Activated T-cell treated with anti-CD3 and anti-CD28 coated beads, Interleukin-2, amount 50 U/mL, for 72 hours (primary cell): ENCODE measurements around the gene KRT20. TPM values are rescaled to one million over a fixed set of nuclear protein-coding genes. Genes with fewer than 3 reads are reported as not detected.

Experiments
- ATAC-seq, 2 donors: fragments of 150-1000 bp; cut with Tn5 transposase; replicated peaks in 1 of 2; 2 replicates each; pipeline ENCODE4 v1.10.0; 2021; ENCODE audit warnings: moderate library complexity in 2 of 2, mild to moderate bottlenecking in 1 of 2
- DNase-seq, 2 donors: peaks; one replicate each; pipeline ENCODE4 v3.0.0; 2021 to 2022; ENCODE audit warnings: mixed read lengths in 1 of 2
- H3K27ac Mint-ChIP-seq: one replicate; pipeline ENCODE4 v1.8.0; 2022; ENCODE audit warnings: mild to moderate bottlenecking, moderate library complexity, mixed read lengths
- H3K27me3 Mint-ChIP-seq: one replicate; pipeline ENCODE4 v1.8.0; 2022; ENCODE audit warnings: low read depth, mixed read lengths
- H3K36me3 Mint-ChIP-seq, 2 donors: one replicate each; pipeline ENCODE4 v1.8.0; 2022; ENCODE audit warnings: mixed read lengths in 2 of 2, mild to moderate bottlenecking in 1 of 2; ENCODE audit not compliant: insufficient read depth in 2 of 2
- H3K4me1 Mint-ChIP-seq: one replicate; pipeline ENCODE4 v1.8.0; 2022; ENCODE audit warnings: low read depth, mixed read lengths
- H3K4me3 Mint-ChIP-seq, 2 donors: one replicate each; pipeline ENCODE4 v1.8.0; 2022; ENCODE audit warnings: mild to moderate bottlenecking in 2 of 2, mixed read lengths in 2 of 2, moderate library complexity in 2 of 2
- H3K9me3 Mint-ChIP-seq, 2 donors: one replicate each; pipeline ENCODE4 v1.8.0; 2022; ENCODE audit warnings: mixed read lengths in 2 of 2
- total RNA-seq, 2 donors: library from RNA; stranded (reverse); gene quantifications; one replicate each; pipeline ENCODE4 v1.2.3, GENCODE V29; 2022

KRT20 gene
- total RNA-seq, 2 donors from 2014 or later = not detected

GRCh38 chr17:40857535-40857934 lies 27.5 kb downstream of the KRT20 start:
- peaks cover 14% of the 10 kb centered on the region for H3K27me3 Mint-ChIP-seq
- peaks cover 6% of the 10 kb centered on the region for H3K4me1 Mint-ChIP-seq
- H3K9me3 Mint-ChIP-seq = no peaks in the 10 kb centered on the region
- no peak overlapping the region for H3K27ac Mint-ChIP-seq
- no peak for ATAC-seq
- H3K36me3 Mint-ChIP-seq = no peaks in the 10 kb centered on the region
- H3K4me3 Mint-ChIP-seq = no peak overlapping the region
- no peak for DNase-seq

GRCh38 chr17:40854175-40854814 lies 30.7 kb downstream of the KRT20 start:
- ATAC-seq = peak in 1 of 2 donors; percentile 41
- Mint-ChIP-seq H3K27ac (no peak overlapping the region), H3K4me1 (peaks cover 6% of the 10 kb centered on the region), H3K36me3 (no peaks in the 10 kb centered on the region), H3K4me3 (no peak overlapping the region), H3K9me3 (no peaks in the 10 kb centered on the region), H3K27me3 (peaks cover 17% of the 10 kb centered on the region)
- DNase-seq = no peak

- ATAC-seq (no peak), DNase-seq (no peak)
- Mint-ChIP-seq H3K27ac (no peak overlapping the region), H3K4me3 (no peak overlapping the region), H3K4me1 (peaks cover 6% of the 10 kb centered on the region), H3K27me3 (peaks cover 17% of the 10 kb centered on the region), H3K36me3 (no peaks in the 10 kb centered on the region), H3K9me3 (no peaks in the 10 kb centered on the region)
Measured at GRCh38 chr17:40852364-40852763, 32.7 kb downstream of the KRT20 start.

- H3K9me3 Mint-ChIP-seq = no peaks in the 10 kb centered on the region
- ATAC-seq = no peak
- DNase-seq = no peak
- H3K4me3 Mint-ChIP-seq = no peak overlapping the region
- H3K27ac Mint-ChIP-seq = no peak overlapping the region
- peaks cover 25% of the 10 kb centered on the region for H3K27me3 Mint-ChIP-seq
- H3K36me3 Mint-ChIP-seq = no peaks in the 10 kb centered on the region
- peaks cover 6% of the 10 kb centered on the region for H3K4me1 Mint-ChIP-seq
Measured at GRCh38 chr17:40850293-40850972, 34.6 kb downstream of the KRT20 start.

GRCh38 chr17:40849723-40850122 lies 35.3 kb downstream of the KRT20 start:
- ATAC-seq (no peak), DNase-seq (no peak)
- H3K27me3 Mint-ChIP-seq = peaks cover 32% of the 10 kb centered on the region
- H3K36me3 Mint-ChIP-seq = no peaks in the 10 kb centered on the region
- no peaks in the 10 kb centered on the region for H3K9me3 Mint-ChIP-seq
- H3K4me3 Mint-ChIP-seq = no peak overlapping the region
- no peak overlapping the region for H3K27ac Mint-ChIP-seq
- H3K4me1 Mint-ChIP-seq = peaks cover 6% of the 10 kb centered on the region

- no peak for DNase-seq
- no peak for ATAC-seq
- Mint-ChIP-seq H3K4me1 (no peaks in the 10 kb centered on the region), H3K27ac (no peak overlapping the region), H3K4me3 (no peak overlapping the region), H3K9me3 (no peaks in the 10 kb centered on the region), H3K36me3 (no peaks in the 10 kb centered on the region), H3K27me3 (peaks cover 33% of the 10 kb centered on the region)
Measured at GRCh38 chr17:40848583-40849235, 36.3 kb downstream of the KRT20 start.

GRCh38 chr17:40846515-40847144 lies 38.4 kb downstream of the KRT20 start:
- H3K4me3 Mint-ChIP-seq = no peak overlapping the region
- H3K9me3 Mint-ChIP-seq = no peaks in the 10 kb centered on the region
- no peaks in the 10 kb centered on the region for H3K36me3 Mint-ChIP-seq
- H3K27me3 Mint-ChIP-seq = peaks cover 22% of the 10 kb centered on the region
- no peaks in the 10 kb centered on the region for H3K4me1 Mint-ChIP-seq
- no peak for DNase-seq
- no peak for ATAC-seq
- H3K27ac Mint-ChIP-seq = no peak overlapping the region

GRCh38 chr17:40844671-40845107 lies 40.4 kb downstream of the KRT20 start:
- H3K36me3 Mint-ChIP-seq = no peaks in the 10 kb centered on the region
- DNase-seq (no peak), ATAC-seq (no peak)
- H3K9me3 Mint-ChIP-seq = no peaks in the 10 kb centered on the region
- no peak overlapping the region for H3K4me3 Mint-ChIP-seq
- peaks cover 22% of the 10 kb centered on the region for H3K27me3 Mint-ChIP-seq
- no peaks in the 10 kb centered on the region for H3K4me1 Mint-ChIP-seq
- no peak overlapping the region for H3K27ac Mint-ChIP-seq

- H3K27ac Mint-ChIP-seq = no peak overlapping the region
- no peak for ATAC-seq
- no peaks in the 10 kb centered on the region for H3K36me3 Mint-ChIP-seq
- no peak for DNase-seq
- H3K4me3 Mint-ChIP-seq = no peak overlapping the region
- H3K9me3 Mint-ChIP-seq = no peaks in the 10 kb centered on the region
- peaks cover 22% of the 10 kb centered on the region for H3K27me3 Mint-ChIP-seq
- no peaks in the 10 kb centered on the region for H3K4me1 Mint-ChIP-seq
Measured at GRCh38 chr17:40843242-40843641, 41.8 kb downstream of the KRT20 start.

GRCh38 chr17:40841246-40841645 lies 43.8 kb downstream of the KRT20 start:
- no peaks in the 10 kb centered on the region for H3K4me1 Mint-ChIP-seq
- no peaks in the 10 kb centered on the region for H3K9me3 Mint-ChIP-seq
- ATAC-seq = no peak
- peaks cover 22% of the 10 kb centered on the region for H3K27me3 Mint-ChIP-seq
- no peak overlapping the region for H3K4me3 Mint-ChIP-seq
- H3K27ac Mint-ChIP-seq = no peak overlapping the region
- H3K36me3 Mint-ChIP-seq = no peaks in the 10 kb centered on the region
- no peak for DNase-seq

GRCh38 chr17:40839194-40839593 lies 45.8 kb downstream of the KRT20 start:
- no peak for ATAC-seq
- H3K4me3 Mint-ChIP-seq = no peak overlapping the region
- DNase-seq = no peak
- peaks cover 2% of the 10 kb centered on the region for H3K27me3 Mint-ChIP-seq
- no peak overlapping the region for H3K27ac Mint-ChIP-seq
- H3K9me3 Mint-ChIP-seq = no peaks in the 10 kb centered on the region
- H3K36me3 Mint-ChIP-seq = peaks cover 0 to 3% of the 10 kb centered on the region in 2 donors
- no peaks in the 10 kb centered on the region for H3K4me1 Mint-ChIP-seq

GRCh38 chr17:40836020-40836419 lies 49.0 kb downstream of the KRT20 start:
- Mint-ChIP-seq H3K27me3 (no peaks in the 10 kb centered on the region), H3K27ac (no peak overlapping the region), H3K4me1 (peaks cover 5% of the 10 kb centered on the region), H3K9me3 (no peaks in the 10 kb centered on the region), H3K36me3 (peaks cover 0 to 3% of the 10 kb centered on the region in 2 donors), H3K4me3 (no peak overlapping the region)
- ATAC-seq = no peak
- no peak for DNase-seq

- no peak overlapping the region for H3K4me3 Mint-ChIP-seq
- ATAC-seq = no peak
- peaks cover 3 to 5% of the 10 kb centered on the region in 2 donors for H3K36me3 Mint-ChIP-seq
- H3K9me3 Mint-ChIP-seq = no peaks in the 10 kb centered on the region
- no peak overlapping the region for H3K27ac Mint-ChIP-seq
- H3K27me3 Mint-ChIP-seq = no peaks in the 10 kb centered on the region
- peaks cover 5% of the 10 kb centered on the region for H3K4me1 Mint-ChIP-seq
- no peak for DNase-seq
Measured at GRCh38 chr17:40833882-40834281, 51.2 kb downstream of the KRT20 start.
